Measurements from ENCODE around the gene ADGRL1.

The ADGRL1 gene

DNA sequence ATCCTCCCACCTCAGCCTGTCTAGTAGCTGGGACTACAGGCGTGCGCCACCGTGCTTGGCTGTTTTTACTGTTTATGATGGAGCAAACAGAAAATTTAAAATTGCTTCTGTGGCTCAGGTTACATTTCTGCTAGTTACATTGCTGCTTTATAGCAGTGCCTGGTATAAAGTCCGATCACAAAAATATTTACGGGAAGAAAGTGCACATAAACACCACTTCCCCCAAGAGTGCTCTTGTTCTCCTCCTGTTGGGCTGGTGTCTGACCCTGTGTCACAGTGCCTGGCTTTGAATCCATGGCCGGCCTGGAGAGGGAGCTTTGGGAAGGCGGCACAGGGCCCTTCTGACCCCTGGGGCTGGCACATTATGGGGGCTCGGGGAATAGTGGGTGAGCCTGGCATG lies 100.3 kb downstream of the ADGRL1 start:
- Histone ChIP-seq H3K9ac (ENCODE audit: low read length in 5 of 5) (no peak overlapping the region), H3K27me3 (ENCODE audit: control insufficient read depth in 5 of 5, insufficient read depth in 4 of 5, low read length in 5 of 5) (no peaks in the 10 kb centered on the region), H3K4me1 (ENCODE audit: control insufficient read depth in 5 of 5, insufficient read depth in 5 of 5, low read length in 5 of 5) (peaks cover 6 to 38% (median 33%) of the 10 kb centered on the region in 5 donors), H3K4me3 (ENCODE audit: low read depth in 1 of 5, low read length in 5 of 5) (no peak overlapping the region), H3K27ac (ENCODE audit: low read depth, low read length) (no peak overlapping the region), H3K9me3 (ENCODE audit: control insufficient read depth in 5 of 5, low read length in 5 of 5) (no peaks in the 10 kb centered on the region), H3K36me3 (ENCODE audit: control insufficient read depth in 5 of 5, insufficient read depth in 5 of 5, low read length in 5 of 5) (peaks cover 0 to 51% (median 40%) of the 10 kb centered on the region in 5 donors)

DNA sequence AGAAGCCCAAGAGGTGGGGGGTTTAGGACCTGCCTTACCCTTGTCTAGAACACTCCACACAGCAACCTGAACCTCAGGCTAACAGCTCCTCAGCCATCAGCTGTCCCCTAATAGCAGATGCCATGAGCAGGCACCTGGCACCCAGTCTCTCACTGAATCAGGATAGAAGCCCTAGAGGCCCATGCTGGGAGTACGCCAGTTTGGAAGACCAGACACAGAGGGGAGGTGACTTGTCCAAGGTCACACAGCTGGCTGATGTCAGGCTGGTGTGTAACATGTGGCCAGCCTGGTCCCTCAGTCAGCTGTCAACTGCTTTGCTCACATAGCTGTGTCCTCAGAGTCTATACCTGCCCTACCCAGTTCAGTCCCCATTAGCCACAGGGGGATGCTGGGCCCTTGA lies 102.7 kb downstream of the ADGRL1 start:
- Histone ChIP-seq H3K4me1 (ENCODE audit: control insufficient read depth in 5 of 5, insufficient read depth in 5 of 5, low read length in 5 of 5) (peaks cover 6 to 29% (median 26%) of the 10 kb centered on the region in 5 donors), H3K9me3 (ENCODE audit: control insufficient read depth in 5 of 5, low read length in 5 of 5) (no peaks in the 10 kb centered on the region), H3K9ac (ENCODE audit: low read length in 5 of 5) (no peak overlapping the region), H3K36me3 (ENCODE audit: control insufficient read depth in 5 of 5, insufficient read depth in 5 of 5, low read length in 5 of 5) (peaks cover 0 to 67% (median 45%) of the 10 kb centered on the region in 5 donors), H3K27ac (ENCODE audit: low read depth, low read length) (peak overlapping the region; percentile 74), H3K4me3 (ENCODE audit: low read depth in 1 of 5, low read length in 5 of 5) (no peak overlapping the region), H3K27me3 (ENCODE audit: control insufficient read depth in 5 of 5, insufficient read depth in 4 of 5, low read length in 5 of 5) (no peaks in the 10 kb centered on the region)

DNA sequence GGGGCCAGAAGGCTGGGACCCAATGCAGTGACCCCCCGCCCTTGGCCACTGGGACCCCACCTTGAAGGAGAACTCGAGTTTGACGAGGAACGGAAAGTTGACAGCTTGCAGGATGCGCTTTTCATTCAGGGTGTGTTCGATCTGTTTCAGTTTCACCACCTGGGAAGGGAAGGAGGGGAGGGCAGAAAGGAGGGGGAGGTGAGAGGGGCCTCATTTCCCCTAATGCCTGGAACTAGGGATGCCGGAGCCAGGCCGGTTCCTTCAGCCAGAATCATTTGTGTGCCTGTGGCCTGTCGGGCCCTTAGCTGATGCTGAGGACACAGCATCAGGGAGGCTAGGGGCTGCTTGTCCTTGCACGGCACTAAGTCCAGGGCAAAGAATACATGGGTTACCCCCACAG lies 103.2 kb downstream of the ADGRL1 start:
- H3K9ac ChIP-seq (ENCODE audit: low read length in 5 of 5), result peak overlapping the region in 1 of 5 donors; percentile 71
- peak overlapping the region; percentile 74 for H3K27ac ChIP-seq (ENCODE audit: low read depth, low read length)
- no peak overlapping the region for H3K4me3 ChIP-seq (ENCODE audit: low read depth in 1 of 5, low read length in 5 of 5)
- H3K4me1 ChIP-seq (ENCODE audit: control insufficient read depth in 5 of 5, insufficient read depth in 5 of 5, low read length in 5 of 5), result peaks cover 6 to 26% (median 22%) of the 10 kb centered on the region in 5 donors
- H3K36me3 ChIP-seq (ENCODE audit: control insufficient read depth in 5 of 5, insufficient read depth in 5 of 5, low read length in 5 of 5), result peaks cover 0 to 72% (median 48%) of the 10 kb centered on the region in 5 donors
- H3K27me3 ChIP-seq (ENCODE audit: control insufficient read depth in 5 of 5, insufficient read depth in 4 of 5, low read length in 5 of 5), result no peaks in the 10 kb centered on the region
- H3K9me3 ChIP-seq (ENCODE audit: control insufficient read depth in 5 of 5, low read length in 5 of 5), result no peaks in the 10 kb centered on the region

DNA sequence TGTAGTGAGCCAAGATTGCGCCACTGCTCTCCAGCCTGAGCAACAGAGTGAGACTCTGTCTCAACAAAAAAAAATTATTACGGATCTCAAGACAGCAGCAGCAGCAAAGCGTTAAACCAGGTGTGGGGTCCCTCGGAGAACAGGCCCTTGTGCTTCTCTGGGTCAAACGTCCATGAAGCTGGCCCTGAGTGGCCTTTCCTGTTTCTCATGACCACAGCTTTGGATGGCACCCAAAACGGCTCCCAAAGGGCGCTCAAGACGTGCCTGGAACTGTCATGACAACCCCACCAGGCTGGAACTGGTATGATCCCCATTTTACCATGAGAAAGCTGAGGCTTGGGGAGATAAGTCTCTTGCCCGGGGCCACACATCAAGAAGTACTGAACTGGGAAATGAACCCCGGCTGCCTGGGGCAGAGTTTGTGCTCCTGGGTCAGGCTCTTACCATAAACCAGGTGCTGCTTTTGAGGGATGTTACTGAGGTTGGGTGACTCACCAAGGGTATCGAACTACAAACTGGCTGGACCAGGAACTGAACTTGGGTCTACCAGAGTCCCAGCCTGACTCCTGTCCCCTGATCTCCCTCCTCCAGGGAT lies 103.8 kb downstream of the ADGRL1 start:
- Histone ChIP-seq H3K4me3 (ENCODE audit: low read depth in 1 of 5, low read length in 5 of 5) (no peak overlapping the region), H3K9ac (ENCODE audit: low read length in 5 of 5) (peak overlapping the region in 1 of 5 donors; percentile 71), H3K9me3 (ENCODE audit: control insufficient read depth in 5 of 5, low read length in 5 of 5) (no peaks in the 10 kb centered on the region), H3K36me3 (ENCODE audit: control insufficient read depth in 5 of 5, insufficient read depth in 5 of 5, low read length in 5 of 5) (peaks cover 0 to 77% (median 50%) of the 10 kb centered on the region in 5 donors), H3K27ac (ENCODE audit: low read depth, low read length) (peak overlapping the region; percentile 74), H3K27me3 (ENCODE audit: control insufficient read depth in 5 of 5, insufficient read depth in 4 of 5, low read length in 5 of 5) (no peaks in the 10 kb centered on the region), H3K4me1 (ENCODE audit: control insufficient read depth in 5 of 5, insufficient read depth in 5 of 5, low read length in 5 of 5) (peaks cover 6 to 20% (median 18%) of the 10 kb centered on the region in 5 donors)

DNA sequence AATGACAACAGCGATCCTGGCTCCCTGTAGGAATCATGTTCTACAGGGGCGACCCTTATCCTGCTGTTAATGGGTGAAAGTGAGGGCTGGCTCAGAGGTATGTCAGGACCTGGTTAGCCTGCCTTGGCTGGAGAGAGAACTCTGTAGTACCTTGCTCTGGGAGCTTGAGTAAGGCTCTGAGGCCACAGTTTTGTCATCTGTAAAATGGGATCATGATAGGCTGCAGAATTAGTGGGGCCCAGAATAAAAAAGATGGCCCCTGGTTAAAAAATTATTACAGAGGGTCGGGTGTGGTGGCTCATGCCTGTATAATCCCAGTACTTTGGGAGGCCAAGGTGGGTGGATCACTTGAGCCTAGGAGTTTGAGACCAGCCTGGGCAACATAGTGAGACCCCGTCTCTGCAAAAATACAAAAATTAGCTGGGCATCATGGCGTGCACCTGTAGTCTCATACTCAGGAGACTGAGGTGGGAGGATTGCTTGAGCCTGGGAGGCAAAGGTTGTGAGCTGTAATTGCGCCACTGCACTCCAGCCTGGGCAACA lies 104.9 kb downstream of the ADGRL1 start:
- H3K27ac ChIP-seq (ENCODE audit: low read depth, low read length), result no peak overlapping the region

More for the DNA sequence above, 104.9 kb downstream of the ADGRL1 start:
- Histone ChIP-seq H3K4me1 (ENCODE audit: control insufficient read depth in 5 of 5, insufficient read depth in 5 of 5, low read length in 5 of 5) (peaks cover 6 to 20% (median 17%) of the 10 kb centered on the region in 5 donors), H3K9me3 (ENCODE audit: control insufficient read depth in 5 of 5, low read length in 5 of 5) (no peaks in the 10 kb centered on the region), H3K36me3 (ENCODE audit: control insufficient read depth in 5 of 5, insufficient read depth in 5 of 5, low read length in 5 of 5) (peaks cover 0 to 79% (median 53%) of the 10 kb centered on the region in 5 donors), H3K9ac (ENCODE audit: low read length in 5 of 5) (no peak overlapping the region), H3K4me3 (ENCODE audit: low read depth in 1 of 5, low read length in 5 of 5) (no peak overlapping the region), H3K27me3 (ENCODE audit: control insufficient read depth in 5 of 5, insufficient read depth in 4 of 5, low read length in 5 of 5) (no peaks in the 10 kb centered on the region)

All from subcutaneous abdominal adipose tissue (tissue), 5 donors.